ENCODE data around the gene SERAC1.

GRCh38 chr6:158124288-158124687 lies 43.8 kb downstream of the SERAC1 start:
- TF ChIP-seq CTCF (IDR thresholded peaks at IDR 0.05; ENCODE audit: low read length) (no peak), EZH2 (IDR thresholded peaks at IDR 0.05; ENCODE audit: borderline replicate concordance, low read length) (no peak)
